Gastrocnemius medialis (tissue), 4 donors: ENCODE results near the gene AFF3. TPM values are rescaled to one million over a fixed set of nuclear protein-coding genes. Genes with fewer than 3 reads are reported as not detected.

ENCODE experiments used
- ATAC-seq, 2 donors: fragments of 150-250 bp; one replicate each; pipeline ENCODE4 v1.9.1; 2016
- DNase-seq, 2 donors: peaks; one replicate each; pipeline ENCODE4 v3.0.0-alpha.2; 2019
- H3K27ac ChIP-seq, 4 donors: fragments of 200-600 bp; sonication (generic); 1 replicate in 1 of 4; 2 replicates in 3 of 4; pipeline ENCODE4 v1.5.1; 2016 to 2018; ENCODE audit warnings: mild to moderate bottlenecking in 2 of 4, moderate library complexity in 1 of 4
- H3K27me3 ChIP-seq, 3 donors: fragments of 200-600 bp; sonication (generic) in 2 of 3; 1 replicate in 1 of 3; 2 replicates in 2 of 3; pipeline versions ENCODE4 v1.5.1 to v1.6.0; 2016 to 2019; ENCODE audit warnings: mild to moderate bottlenecking in 1 of 3, moderate library complexity in 1 of 3
- H3K36me3 ChIP-seq, 2 donors: fragments of 200-600 bp; sonication (generic) in 1 of 2; one replicate each; pipeline ENCODE4 v1.5.1; 2017 to 2018
- H3K4me1 ChIP-seq, 2 donors: fragments of 200-600 bp; sonication (generic) in 1 of 2; one replicate each; pipeline ENCODE4 v1.5.1; 2016 to 2017; ENCODE audit warnings: mild to moderate bottlenecking in 2 of 2
- H3K4me3 ChIP-seq, 4 donors: fragments of 200-600 bp; sonication (generic) in 3 of 4; 1 replicate in 1 of 4; 2 replicates in 3 of 4; pipeline ENCODE4 v1.5.1; 2016 to 2019; ENCODE audit warnings: mild to moderate bottlenecking in 2 of 4
- H3K9me3 ChIP-seq, 3 donors: fragments of 200-600 bp; sonication (generic) in 2 of 3; 1 replicate in 1 of 3; 2 replicates in 2 of 3; pipeline ENCODE4 v1.5.1; 2016 to 2019
- CTCF ChIP-seq, 5 experiments: fragments of 450-650 bp in 3 of 5; fragments of 200-600 bp in 2 of 5; sonication (generic) in 2 of 5; IDR thresholded peaks in 4 of 5; conservative IDR thresholded peaks in 1 of 5; 1 replicate in 4 of 5; 2 replicates in 1 of 5; pipeline ENCODE4 v1.5.1; 2016 to 2019; ENCODE audit warnings: antibody characterized with exemption in 5 of 5, mild to moderate bottlenecking in 3 of 5, moderate library complexity in 3 of 5
- POLR2A ChIP-seq, 2 donors: fragments of 450-650 bp; IDR thresholded peaks; one replicate each; pipeline ENCODE4 v1.6.1; 2017; ENCODE audit warnings: antibody characterized with exemption in 2 of 2, mild to moderate bottlenecking in 2 of 2, moderate library complexity in 2 of 2
- in situ Hi-C, 4 donors: fragments of 200-750 bp; cut with MboI; loops; one replicate each; pipeline versions ENCODE4 v1.15.0 to v1.8.0; 2017; ENCODE audit warnings: low sequenced_read_pairs in 4 of 4
- intact Hi-C: fragments of 100-400 bp; cut with DNase I; formaldehyde crosslinking; loops from one replicate; pipeline ENCODE4 v1.15.1; 2023; ENCODE audit warnings: low total_unique reads
- total RNA-seq, 4 donors: library from RNA; depleted of rRNA; stranded (reverse); fragments of >200 nt; gene quantifications; one replicate each; pipeline versions ENCODE4 v1.1.0 to v1.2.3, GENCODE V29; 2016

Gene AFF3
- total RNA-seq, 4 donors from 2014 or later: 0.22 to 0.55 (median 0.47) TPM

- intact Hi-C loops (no loop called here), in situ Hi-C loops (no loop called here)
- Histone ChIP-seq H3K36me3 (no peaks in the 10 kb centered on the region), H3K27ac (no peak overlapping the region), H3K4me3 (no peak overlapping the region), H3K9me3 (no peaks in the 10 kb centered on the region), H3K4me1 (no peaks in the 10 kb centered on the region), H3K27me3 (peaks cover 0 to 7% (median 0%) of the 10 kb centered on the region in 3 donors)
- no peak for ATAC-seq
- TF ChIP-seq POLR2A (IDR thresholded peaks at IDR 0.05): no peak
- no peak for TF ChIP-seq CTCF (IDR thresholded peaks at IDR 0.05 in 4 of 5, conservative IDR thresholded peaks at IDR 0.05 in 1 of 5)
- no peak for DNase-seq
Observed at GRCh38 chr2:99545066-99545465, 597.3 kb downstream of the AFF3 start.

- in situ Hi-C loops: no loop called here
- Histone ChIP-seq H3K4me1 (no peaks in the 10 kb centered on the region), H3K27ac (no peak overlapping the region), H3K36me3 (no peaks in the 10 kb centered on the region), H3K27me3 (peaks cover 0 to 7% (median 0%) of the 10 kb centered on the region in 3 donors), H3K9me3 (no peaks in the 10 kb centered on the region), H3K4me3 (no peak overlapping the region)
- TF ChIP-seq CTCF (IDR thresholded peaks at IDR 0.05 in 4 of 5, conservative IDR thresholded peaks at IDR 0.05 in 1 of 5): no peak
- intact Hi-C loops: no loop called here
- ATAC-seq (no peak), DNase-seq (no peak)
Observed at GRCh38 chr2:99544608-99545007, 597.8 kb downstream of the AFF3 start.

GRCh38 chr2:99543247-99543646, 599.1 kb downstream of the AFF3 start:
- Histone ChIP-seq H3K36me3 (no peaks in the 10 kb centered on the region), H3K9me3 (no peaks in the 10 kb centered on the region), H3K4me3 (no peak overlapping the region), H3K27ac (no peak overlapping the region), H3K4me1 (no peaks in the 10 kb centered on the region), H3K27me3 (peaks cover 0 to 7% (median 0%) of the 10 kb centered on the region in 3 donors)
- TF ChIP-seq CTCF (IDR thresholded peaks at IDR 0.05 in 4 of 5, conservative IDR thresholded peaks at IDR 0.05 in 1 of 5): no peak
- no peak for TF ChIP-seq POLR2A (IDR thresholded peaks at IDR 0.05)
- ATAC-seq (no peak), DNase-seq (no peak)
- in situ Hi-C loops: no loop called here
- intact Hi-C loops: no loop called here

- Histone ChIP-seq H3K9me3 (no peaks in the 10 kb centered on the region), H3K27me3 (no peaks in the 10 kb centered on the region), H3K4me1 (no peaks in the 10 kb centered on the region), H3K27ac (no peak overlapping the region), H3K36me3 (no peaks in the 10 kb centered on the region), H3K4me3 (no peak overlapping the region)
- in situ Hi-C loops: no loop called here
- ATAC-seq (no peak), DNase-seq (no peak)
- intact Hi-C loops: no loop called here
- TF ChIP-seq CTCF (IDR thresholded peaks at IDR 0.05 in 4 of 5, conservative IDR thresholded peaks at IDR 0.05 in 1 of 5): no peak
- no peak for TF ChIP-seq POLR2A (IDR thresholded peaks at IDR 0.05)
Observed at GRCh38 chr2:99537910-99538485, 604.4 kb downstream of the AFF3 start.

- no peaks in the 10 kb centered on the region for H3K9me3 ChIP-seq
- H3K36me3 ChIP-seq: no peaks in the 10 kb centered on the region
- in situ Hi-C loops (no loop called here), intact Hi-C loops (no loop called here)
- TF ChIP-seq POLR2A (IDR thresholded peaks at IDR 0.05): no peak
- TF ChIP-seq CTCF (IDR thresholded peaks at IDR 0.05 in 4 of 5, conservative IDR thresholded peaks at IDR 0.05 in 1 of 5): no peak
- H3K4me3 ChIP-seq: no peak overlapping the region
- H3K4me1 ChIP-seq: no peaks in the 10 kb centered on the region
- H3K27ac ChIP-seq: no peak overlapping the region
- DNase-seq (no peak), ATAC-seq (no peak)
- no peaks in the 10 kb centered on the region for H3K27me3 ChIP-seq
Observed at GRCh38 chr2:99524056-99524455, 618.3 kb downstream of the AFF3 start.
